ENCODE measurements around the gene SERPINB3. TPM values are rescaled to one million over a fixed set of nuclear protein-coding genes. Genes with fewer than 3 reads are reported as not detected.

The SERPINB3 gene
- total and polyA plus RNA-seq, 4 donors = 0.05 TPM; not detected in 3

- H3K9ac ChIP-seq (ENCODE audit: low read depth in 1 of 2, low read length in 2 of 2) = no peak overlapping the region
- no peak for TF ChIP-seq RAD21 (IDR thresholded peaks at IDR 0.05)
- TF ChIP-seq, protein P1, sequence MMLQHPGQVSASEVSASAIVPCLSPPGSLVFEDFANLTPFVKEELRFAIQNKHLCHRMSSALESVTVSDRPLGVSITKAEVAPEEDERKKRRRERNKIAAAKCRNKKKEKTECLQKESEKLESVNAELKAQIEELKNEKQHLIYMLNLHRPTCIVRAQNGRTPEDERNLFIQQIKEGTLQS (IDR thresholded peaks at IDR 0.05) = no peak
- no peak for TF ChIP-seq GABPA (IDR thresholded peaks at IDR 0.05 in 1 of 2, conservative IDR thresholded peaks at IDR 0.05 in 1 of 2)
- no peak for TF ChIP-seq SP1 (IDR thresholded peaks at IDR 0.05)
- no peak for TF ChIP-seq HNF4G (IDR thresholded peaks at IDR 0.05)
- no peak for TF ChIP-seq TAF1 (conservative IDR thresholded peaks at IDR 0.05)
- TF ChIP-seq, protein P2, sequence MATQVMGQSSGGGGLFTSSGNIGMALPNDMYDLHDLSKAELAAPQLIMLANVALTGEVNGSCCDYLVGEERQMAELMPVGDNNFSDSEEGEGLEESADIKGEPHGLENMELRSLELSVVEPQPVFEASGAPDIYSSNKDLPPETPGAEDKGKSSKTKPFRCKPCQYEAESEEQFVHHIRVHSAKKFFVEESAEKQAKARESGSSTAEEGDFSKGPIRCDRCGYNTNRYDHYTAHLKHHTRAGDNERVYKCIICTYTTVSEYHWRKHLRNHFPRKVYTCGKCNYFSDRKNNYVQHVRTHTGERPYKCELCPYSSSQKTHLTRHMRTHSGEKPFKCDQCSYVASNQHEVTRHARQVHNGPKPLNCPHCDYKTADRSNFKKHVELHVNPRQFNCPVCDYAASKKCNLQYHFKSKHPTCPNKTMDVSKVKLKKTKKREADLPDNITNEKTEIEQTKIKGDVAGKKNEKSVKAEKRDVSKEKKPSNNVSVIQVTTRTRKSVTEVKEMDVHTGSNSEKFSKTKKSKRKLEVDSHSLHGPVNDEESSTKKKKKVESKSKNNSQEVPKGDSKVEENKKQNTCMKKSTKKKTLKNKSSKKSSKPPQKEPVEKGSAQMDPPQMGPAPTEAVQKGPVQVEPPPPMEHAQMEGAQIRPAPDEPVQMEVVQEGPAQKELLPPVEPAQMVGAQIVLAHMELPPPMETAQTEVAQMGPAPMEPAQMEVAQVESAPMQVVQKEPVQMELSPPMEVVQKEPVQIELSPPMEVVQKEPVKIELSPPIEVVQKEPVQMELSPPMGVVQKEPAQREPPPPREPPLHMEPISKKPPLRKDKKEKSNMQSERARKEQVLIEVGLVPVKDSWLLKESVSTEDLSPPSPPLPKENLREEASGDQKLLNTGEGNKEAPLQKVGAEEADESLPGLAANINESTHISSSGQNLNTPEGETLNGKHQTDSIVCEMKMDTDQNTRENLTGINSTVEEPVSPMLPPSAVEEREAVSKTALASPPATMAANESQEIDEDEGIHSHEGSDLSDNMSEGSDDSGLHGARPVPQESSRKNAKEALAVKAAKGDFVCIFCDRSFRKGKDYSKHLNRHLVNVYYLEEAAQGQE (IDR thresholded peaks at IDR 0.05) = no peak
- TF ChIP-seq, protein P3, sequence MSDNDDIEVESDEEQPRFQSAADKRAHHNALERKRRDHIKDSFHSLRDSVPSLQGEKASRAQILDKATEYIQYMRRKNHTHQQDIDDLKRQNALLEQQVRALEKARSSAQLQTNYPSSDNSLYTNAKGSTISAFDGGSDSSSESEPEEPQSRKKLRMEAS (IDR thresholded peaks at IDR 0.05) = no peak
- TF ChIP-seq FOXA2 (IDR thresholded peaks at IDR 0.05) = no peak
- no peak for TF ChIP-seq EGR1 (IDR thresholded peaks at IDR 0.05; ENCODE audit: low read depth in 2 of 2)
- TF ChIP-seq, protein P4, sequence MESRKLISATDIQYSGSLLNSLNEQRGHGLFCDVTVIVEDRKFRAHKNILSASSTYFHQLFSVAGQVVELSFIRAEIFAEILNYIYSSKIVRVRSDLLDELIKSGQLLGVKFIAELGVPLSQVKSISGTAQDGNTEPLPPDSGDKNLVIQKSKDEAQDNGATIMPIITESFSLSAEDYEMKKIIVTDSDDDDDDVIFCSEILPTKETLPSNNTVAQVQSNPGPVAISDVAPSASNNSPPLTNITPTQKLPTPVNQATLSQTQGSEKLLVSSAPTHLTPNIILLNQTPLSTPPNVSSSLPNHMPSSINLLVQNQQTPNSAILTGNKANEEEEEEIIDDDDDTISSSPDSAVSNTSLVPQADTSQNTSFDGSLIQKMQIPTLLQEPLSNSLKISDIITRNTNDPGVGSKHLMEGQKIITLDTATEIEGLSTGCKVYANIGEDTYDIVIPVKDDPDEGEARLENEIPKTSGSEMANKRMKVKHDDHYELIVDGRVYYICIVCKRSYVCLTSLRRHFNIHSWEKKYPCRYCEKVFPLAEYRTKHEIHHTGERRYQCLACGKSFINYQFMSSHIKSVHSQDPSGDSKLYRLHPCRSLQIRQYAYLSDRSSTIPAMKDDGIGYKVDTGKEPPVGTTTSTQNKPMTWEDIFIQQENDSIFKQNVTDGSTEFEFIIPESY (IDR thresholded peaks at IDR 0.05) = no peak
- TF ChIP-seq YY1 (IDR thresholded peaks at IDR 0.05) = no peak
- TF ChIP-seq CTCF (IDR thresholded peaks at IDR 0.05; ENCODE audit: low read depth, low read length, missing input control) = no peak
- no peak for TF ChIP-seq JUND (IDR thresholded peaks at IDR 0.05)
- no peak for TF ChIP-seq FOXA1 (IDR thresholded peaks at IDR 0.05)
- TF ChIP-seq RXRA (IDR thresholded peaks at IDR 0.05) = no peak
- TF ChIP-seq NR2F2 (IDR thresholded peaks at IDR 0.05) = no peak
- no peak for TF ChIP-seq HNF4A (conservative IDR thresholded peaks at IDR 0.05)
- 67% methylated on average over 7 of the region's 7 CpGs for WGBS
- no peaks in the 10 kb centered on the region for H3K36me3 ChIP-seq (ENCODE audit: control insufficient read depth in 4 of 4, insufficient read depth in 3 of 4, low read depth in 1 of 4, low read length in 3 of 4)
- H3K27me3 ChIP-seq (ENCODE audit: control insufficient read depth in 4 of 4, insufficient read depth in 4 of 4, low read length in 3 of 4) = no peaks in the 10 kb centered on the region
- DNase-seq (ENCODE audit: low spot score) = no peak
- no peak overlapping the region for H3K4me3 ChIP-seq (ENCODE audit: low read depth in 1 of 3, low read length in 3 of 3)
- H3K4me1 ChIP-seq (ENCODE audit: control insufficient read depth in 4 of 4, insufficient read depth in 4 of 4, low read length in 3 of 4) = no peaks in the 10 kb centered on the region
- H3K9me3 ChIP-seq (ENCODE audit: control insufficient read depth in 4 of 4, low read length in 3 of 4) = no peaks in the 10 kb centered on the region
- H3K27ac ChIP-seq (ENCODE audit: low read depth in 1 of 2, low read length in 2 of 2) = no peak overlapping the region
Observed at GRCh38 chr18:63648241-63648640, 13.5 kb downstream of the SERPINB3 start.

All from liver (tissue), 9 donors.